Cortex of kidney (tissue), 1 donor: ENCODE measurements around the gene ALKBH6.
"Not testable (repeated sequence)": the region's sequence is repeated elsewhere in the genome, so short reads cannot be mapped to it uniquely, and the experiment has no call there.

Experiments used
- DNase-seq: peaks from one replicate; lab custom pipeline; 2025; lab: John Stamatoyannopoulos, UW

ALKBH6 gene

DNA sequence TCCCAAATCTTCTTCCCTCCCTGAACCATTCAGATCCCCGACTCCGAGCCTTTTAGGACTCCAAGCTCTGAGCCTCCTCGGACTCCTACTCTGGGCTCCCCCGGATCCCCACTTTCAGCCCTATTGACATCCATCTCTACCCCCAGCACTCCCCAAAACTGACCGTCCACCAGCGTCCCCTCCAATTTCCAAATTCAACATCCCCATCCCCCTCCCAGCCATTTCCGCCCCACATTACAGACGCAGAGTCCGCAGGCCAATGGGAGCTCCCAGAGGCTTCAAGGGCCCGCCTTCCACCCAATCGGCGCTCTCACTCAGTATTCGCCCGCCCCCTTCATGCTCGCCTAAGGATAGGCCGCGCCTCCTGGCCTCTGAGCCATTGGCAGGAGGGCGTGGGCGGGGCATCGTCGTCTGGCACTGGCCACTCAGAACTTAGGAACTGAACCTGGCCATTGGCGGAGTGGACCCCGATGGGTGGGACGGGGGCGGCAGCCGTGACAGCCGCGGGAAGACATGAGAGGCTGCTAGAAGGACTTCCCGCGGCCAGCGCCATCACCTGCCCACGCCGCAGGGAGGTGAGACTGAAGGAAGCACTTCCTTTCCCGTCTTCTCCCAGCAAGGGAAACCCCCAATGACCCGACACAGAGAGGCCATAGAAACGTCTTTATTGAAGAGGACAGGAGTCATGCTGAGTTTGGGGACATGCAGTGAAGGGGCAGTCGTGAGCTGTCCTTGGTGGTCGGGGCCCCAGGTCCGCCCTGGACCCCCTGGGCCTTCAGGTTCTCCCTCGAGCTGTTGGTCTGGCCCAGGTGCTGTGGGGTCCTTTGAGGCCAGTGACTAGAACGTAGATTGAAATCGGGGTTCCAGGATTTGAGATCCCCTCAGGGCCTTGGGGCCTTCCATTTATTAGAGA, at the start of gene ALKBH6:
Gene ALKBH6 (minus strand): TSS at position 202 of the 913 bp plus-strand sequence. CDS start 816 bp downstream, outside the sequence.
- DNase-seq: no peak

DNA sequence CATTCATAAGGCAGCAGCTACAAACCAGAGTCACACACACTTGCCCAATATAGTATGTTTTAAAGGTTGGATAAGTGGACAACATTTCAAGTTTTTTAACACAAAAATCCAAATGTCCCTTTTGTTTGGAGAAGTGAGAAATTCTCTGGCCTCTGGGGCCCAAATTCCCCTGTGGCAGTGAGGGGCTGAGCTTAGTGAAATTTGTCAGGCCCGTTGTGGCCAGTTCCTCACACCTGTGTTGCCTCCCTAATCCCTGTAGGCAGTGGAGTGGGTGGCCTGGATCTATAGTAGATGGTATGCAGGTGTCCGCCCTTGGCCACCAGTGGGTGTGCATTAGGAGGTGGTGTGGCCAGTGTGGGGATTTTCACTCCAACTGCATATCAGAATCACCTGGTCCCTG, 47.4 kb upstream of the ALKBH6 start:
- DNase-seq: no peak

DNA sequence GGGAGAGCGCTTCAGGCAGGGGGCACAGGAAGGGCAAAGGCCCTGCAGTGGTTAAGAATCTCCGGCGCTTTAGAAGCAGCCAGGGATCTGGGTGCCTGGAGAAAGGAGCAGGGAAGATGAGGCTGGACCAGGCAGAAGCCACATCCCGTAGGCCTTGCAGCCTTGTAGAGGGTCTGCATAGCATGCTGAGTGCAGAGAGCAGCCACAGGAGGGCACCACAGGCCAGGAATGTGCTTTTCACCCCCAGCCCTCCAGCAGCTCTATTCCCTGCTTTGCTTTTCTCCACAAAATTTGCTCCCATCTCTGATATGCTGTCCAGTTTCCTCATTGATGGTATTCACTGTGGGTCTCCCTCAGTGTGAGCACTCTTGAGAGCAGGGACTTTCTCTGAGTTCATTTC, 46.4 kb upstream of the ALKBH6 start:
- DNase-seq: no peak

DNA sequence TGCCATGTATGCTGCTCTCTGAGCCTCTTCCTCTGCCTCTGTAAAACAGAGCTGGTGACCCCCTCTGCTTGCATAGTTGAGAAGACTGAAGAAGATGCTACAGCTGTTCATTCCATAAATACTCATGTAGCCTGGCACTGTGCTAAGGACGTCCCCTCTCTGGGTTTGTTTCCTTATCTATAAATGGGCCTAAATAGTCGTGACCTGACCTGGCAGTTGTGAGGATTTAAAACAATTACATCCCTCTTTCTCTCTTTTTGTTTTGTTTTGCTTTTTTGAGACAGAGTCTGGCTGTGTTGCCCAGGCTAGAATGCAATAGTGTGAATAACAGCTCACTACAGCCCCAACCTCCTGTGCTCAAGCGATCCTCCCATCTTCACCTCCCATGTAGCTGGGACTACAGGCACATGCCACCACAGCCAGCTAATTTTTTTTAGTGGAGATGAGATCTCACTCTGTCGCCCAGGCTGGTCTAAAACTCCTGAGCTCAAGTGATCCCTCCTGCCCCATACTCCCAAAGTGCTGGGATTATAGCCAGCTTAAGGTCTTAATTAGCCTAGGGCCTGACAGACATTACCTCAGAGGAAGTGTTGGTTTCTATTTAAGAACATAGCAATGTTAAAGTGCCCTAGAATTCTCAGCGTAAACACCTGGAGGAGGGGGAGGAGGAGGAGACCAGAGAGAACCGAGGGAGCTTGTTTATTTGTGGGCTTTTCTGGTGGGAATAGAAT, 45.3 kb upstream of the ALKBH6 start:
- no peak for DNase-seq

DNA sequence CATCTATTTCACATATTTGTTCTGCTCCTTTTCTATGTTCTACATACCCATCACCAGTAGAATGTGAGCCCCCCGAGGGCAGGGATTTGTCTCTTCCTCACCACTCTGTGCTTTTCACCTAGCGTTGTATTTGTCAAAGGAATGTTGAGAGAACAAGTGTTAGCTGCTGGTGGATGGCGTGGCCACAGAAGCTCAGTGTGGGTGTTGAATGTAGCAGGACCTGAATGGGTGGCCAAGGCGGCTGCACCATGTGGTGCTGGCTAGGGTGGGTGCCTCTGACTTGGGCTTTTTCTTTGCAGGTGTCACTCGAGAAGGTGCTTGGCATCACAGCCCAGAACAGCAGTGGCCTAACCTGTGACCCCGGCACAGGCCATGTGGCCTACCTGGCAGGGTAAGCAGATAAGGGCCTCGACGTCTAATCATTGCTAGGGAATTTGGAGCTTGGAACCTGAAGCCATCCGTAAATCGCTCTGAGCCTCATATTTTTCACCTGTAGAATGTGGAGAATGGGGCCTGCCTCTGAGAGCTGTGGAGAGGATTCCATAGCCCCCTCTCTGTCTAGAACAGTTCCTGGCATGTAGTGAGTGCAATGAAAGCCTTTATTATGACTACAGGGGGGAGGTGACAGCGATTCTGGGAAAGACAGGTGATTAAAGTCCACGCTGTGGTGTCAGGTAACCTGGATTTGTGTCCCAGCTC, 44.6 kb upstream of the ALKBH6 start:
- DNase-seq: no peak

DNA sequence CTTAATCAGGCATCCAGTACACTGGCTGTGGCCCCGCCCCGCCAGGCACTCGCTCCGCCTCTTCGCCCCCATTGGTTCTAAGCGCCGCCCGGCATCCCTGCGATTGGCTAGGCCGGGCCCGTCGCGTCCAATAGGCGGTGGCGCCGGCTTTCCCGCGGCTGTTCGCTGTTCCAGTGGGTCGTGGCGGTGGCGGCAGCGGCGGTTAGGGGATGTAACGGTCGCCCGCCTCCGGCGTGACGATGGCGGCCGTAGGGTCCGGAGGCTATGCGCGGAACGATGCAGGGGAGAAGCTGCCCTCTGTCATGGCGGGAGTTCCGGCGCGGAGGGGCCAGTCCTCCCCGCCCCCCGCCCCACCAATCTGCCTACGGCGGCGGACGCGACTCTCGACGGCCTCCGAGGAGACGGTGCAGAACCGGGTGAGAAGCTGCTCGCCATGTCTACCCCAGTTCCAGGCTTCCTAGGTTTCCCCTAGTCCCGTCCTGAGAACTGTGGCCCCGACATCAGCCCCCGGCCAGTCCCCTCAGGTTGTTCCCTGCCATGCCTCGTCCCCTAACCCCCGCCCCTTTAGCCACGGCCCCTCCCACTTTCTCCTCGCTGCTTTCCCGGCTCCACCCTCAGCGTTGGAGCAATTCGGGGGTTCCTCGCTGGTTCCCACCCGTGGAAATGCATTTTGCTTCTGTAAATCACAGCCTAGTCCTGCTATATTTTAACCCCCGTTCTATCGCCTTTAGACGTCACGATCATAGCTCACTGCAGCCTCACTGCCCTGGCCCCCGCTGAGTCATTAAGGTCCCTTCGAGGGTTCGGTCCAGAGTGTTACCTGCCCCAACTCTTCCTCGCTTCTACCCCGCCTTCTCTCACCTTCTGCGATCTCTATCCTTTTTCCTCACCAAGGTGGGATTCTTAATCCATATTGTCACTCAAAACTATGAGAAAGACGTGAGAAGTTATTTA, 41.0 kb upstream of the ALKBH6 start, which contains the start of gene WDR62:
Gene WDR62 (plus strand): TSS at position 165 of the 954 bp plus-strand sequence. CDS start 75 bp downstream, at position 240.
- DNase-seq: peak; percentile 96

DNA sequence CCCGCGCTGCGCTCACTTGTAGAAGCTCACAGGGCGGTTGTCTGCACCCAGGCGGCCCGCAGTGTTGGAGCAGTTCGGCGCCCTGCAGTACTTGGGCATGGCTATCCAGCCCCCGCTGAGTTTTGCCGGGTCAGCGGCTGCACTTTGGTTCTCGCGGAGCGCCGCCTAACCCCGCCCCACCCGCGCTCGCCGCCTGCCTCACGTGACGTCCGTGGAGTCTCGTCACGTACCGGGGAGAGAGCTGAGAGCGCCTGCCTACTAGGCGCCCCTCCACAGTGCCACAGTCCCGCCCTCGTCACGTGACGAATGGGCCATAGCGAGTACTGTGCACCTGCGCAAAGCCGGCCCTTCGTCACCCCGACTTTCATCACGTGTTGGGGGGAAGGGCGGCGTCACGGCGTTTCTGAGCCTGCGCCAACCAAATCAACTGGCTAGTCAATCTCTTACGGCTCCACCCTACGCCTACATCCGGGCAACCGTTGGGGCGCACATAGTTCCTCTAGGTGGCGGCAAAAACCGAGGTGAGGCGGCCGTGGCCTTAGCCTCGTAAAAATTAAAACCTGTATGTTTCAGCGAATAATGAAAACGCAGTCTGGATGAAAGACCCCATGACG, 40.2 kb upstream of the ALKBH6 start, which contains the start of gene THAP8:
Gene THAP8 (minus strand): TSS at position 167 of the 614 bp plus-strand sequence. CDS start 68 bp downstream, at position 99.
- DNase-seq: peak; percentile 99

DNA sequence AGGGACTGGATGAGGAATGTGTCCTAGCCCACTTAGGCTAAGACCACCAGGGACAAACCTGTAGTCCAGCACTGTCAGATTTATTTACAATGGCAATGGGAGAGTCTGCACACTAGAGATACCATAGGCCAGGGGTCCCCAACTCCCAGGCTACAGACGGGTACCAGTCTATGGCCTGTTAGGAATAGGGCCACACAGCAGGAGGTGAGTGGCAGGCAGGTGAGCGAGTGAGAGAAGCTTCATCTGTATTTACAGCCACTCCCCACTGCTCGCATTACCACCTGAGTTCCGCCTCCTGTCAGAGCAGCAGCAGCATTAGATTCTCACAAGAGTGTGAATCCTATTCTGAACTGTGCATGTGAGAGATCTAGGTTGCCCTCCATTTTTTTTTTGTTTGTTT, 37.6 kb upstream of the ALKBH6 start:
- no peak for DNase-seq

DNA sequence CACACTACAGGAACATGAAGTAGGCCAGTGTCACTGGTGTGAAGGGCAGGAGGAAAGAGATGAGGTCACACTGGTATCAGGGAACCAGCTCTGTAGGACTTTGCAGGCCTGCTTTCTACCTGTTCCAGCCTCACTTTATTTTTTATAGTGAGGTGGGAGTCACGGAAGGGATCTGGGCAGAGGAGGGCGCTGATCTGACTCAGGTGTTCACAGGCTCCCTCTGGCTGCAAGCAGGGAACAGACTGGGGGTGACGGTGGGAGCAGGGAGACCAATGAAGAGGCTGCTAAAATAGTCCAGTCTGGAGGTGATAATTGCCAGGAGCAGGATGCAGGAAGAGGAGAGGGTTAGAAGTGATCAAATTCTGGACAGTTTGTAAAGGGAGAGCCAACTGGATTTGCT, 37.2 kb upstream of the ALKBH6 start:
- no peak for DNase-seq

DNA sequence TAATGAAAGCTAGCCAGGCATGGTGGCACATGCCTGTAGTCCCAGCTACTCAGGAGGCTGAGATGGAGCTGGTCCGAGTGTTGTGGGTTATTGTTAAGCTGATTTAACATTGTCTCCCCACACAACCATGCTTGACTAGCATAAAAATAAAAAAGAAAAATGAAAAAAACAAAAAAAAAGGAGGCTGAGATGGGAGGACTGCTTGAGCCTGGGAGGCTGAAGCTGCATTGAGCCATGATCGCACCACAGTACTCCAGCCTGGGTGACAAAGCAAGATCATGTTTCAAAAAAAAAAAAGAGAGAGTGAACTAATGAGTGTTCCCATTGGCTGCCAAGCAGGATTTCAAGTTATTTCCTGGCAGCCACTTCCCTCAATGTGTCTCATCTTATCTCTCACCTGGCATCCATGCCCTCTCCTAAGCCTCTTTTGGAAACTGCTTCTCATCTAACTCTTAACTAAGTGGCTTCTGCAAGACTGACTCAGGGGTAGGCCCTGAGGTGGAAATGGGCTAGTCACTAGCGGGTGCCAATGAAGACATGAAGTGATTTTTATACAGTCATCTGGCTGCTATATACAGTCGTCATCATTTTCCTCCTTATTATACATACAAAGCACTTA, 35.2 kb upstream of the ALKBH6 start:
- no peak for DNase-seq

DNA sequence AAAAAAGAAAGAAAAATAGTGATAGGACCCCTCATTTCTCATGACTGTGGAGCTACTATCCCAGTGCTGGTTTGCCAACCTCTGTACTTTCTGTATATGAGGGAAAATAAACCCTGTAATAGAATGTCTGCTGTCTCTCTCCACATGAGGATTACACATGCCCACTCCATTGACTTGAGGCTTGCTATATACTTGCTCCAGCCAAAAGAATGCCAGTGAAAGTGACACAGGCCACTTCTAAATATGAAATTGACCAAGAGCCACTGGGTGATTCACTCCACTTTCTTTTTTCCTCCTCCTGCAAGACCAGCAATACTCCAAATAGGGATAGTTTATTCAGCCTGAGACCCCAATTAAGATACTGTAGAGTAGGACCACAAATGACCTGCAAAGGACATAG, 33.8 kb upstream of the ALKBH6 start:
- DNase-seq: no peak

DNA sequence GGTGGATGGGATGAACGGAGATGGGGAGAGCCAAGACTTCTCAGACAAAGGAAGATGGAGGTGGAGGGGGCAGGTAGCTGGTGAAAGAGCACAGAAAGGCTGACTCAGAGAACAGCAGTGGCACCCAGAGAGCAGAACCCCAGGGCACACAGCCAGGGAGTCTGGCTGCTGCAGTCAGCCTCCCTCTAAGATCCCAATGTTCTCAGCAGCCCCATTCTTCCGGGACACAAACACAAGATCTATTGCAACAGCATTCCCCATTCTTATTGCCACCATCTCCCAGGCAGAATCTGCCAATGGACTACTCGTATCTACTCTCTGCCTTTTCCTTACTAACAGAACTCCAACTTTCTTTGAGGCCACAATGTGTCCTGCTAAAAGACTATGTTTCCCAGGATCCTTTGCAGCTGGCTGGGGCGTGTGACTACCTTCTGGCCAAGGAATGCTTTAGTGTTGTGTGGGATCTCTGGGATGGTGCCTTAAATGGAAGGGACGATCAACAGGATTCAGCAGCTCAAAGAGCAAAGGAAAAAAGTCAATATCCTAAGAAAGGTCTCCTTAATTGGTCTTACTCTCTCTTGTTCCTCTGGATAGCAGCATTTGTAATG, 32.5 kb upstream of the ALKBH6 start:
- no peak for DNase-seq

DNA sequence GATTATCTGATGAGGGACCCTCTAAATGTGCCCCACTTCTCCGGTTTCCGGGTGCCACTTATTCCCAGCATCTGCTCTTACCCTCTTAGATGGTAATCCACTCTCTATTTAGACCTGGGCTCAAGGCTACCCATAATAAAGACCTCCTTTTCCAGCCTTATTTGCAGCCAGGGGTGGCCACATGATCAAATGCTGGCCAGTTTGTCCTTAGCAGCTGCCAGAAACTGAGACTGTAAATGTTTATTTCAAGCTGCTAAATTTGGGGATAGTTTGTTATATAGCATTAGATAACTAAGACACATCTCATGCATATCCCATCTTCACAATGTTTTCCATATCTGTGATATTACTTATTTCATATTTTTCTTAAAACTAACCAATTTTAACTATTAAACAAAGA, 29.9 kb upstream of the ALKBH6 start:
- no peak for DNase-seq

DNA sequence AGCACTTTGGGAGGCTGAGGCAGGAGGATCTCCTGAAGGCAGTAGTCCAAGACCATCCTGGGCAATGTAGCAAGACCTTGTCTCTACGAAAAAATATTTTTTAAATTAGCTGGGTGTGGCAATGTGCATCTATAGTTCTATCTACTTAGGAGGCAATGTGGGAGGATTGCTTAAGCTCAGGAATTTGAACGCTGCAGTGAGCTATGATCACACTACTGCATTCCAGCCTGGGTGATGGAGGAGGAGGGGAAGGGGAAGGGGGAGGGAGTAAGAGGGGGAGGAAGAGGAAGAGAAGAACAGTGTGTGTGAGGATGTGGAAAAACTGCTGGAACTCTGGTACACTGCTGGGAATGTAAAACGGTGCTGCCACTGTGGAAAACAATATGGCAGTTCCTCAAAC, 27.8 kb upstream of the ALKBH6 start:
- DNase-seq: no peak

DNA sequence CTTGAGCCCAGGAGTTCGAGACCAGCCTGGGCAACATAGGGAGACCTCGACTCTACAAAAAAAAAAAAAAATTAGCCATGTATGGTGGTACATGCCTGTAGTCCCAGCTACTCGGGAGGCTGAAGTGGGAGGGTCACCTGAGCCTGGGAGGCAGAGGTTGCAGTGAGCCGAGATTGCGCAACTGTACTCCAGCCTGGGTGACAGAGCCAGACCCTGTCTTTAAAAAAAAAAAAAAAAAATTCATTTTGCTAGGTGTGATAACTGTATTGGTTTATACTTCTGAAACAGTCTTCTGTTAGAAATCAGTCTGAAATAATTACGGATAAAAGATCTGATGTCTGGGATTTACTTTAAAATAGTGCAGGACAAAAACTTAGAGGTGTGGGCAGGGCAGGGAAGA, 27.1 kb upstream of the ALKBH6 start:
- not testable (repeated sequence) for DNase-seq

DNA sequence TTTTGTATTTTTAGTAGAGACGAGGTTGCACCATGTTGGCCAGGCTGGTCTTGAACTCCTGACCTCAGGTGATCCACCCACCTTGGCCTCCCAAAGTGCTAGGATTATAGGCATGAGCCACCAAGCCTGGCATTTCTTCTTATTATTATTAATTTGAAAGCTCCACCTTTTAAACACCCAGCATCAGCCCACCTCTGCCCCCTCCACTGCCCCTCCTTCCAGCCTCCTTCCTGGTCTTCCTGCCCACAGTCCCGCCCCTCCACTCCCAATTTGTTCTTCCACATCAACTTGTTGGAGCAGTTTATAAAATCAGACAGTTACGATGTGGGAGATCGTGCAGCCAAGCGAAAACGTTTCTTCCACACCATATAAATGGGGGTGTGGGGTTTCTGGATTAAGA, 26.5 kb upstream of the ALKBH6 start:
- DNase-seq: no peak

DNA sequence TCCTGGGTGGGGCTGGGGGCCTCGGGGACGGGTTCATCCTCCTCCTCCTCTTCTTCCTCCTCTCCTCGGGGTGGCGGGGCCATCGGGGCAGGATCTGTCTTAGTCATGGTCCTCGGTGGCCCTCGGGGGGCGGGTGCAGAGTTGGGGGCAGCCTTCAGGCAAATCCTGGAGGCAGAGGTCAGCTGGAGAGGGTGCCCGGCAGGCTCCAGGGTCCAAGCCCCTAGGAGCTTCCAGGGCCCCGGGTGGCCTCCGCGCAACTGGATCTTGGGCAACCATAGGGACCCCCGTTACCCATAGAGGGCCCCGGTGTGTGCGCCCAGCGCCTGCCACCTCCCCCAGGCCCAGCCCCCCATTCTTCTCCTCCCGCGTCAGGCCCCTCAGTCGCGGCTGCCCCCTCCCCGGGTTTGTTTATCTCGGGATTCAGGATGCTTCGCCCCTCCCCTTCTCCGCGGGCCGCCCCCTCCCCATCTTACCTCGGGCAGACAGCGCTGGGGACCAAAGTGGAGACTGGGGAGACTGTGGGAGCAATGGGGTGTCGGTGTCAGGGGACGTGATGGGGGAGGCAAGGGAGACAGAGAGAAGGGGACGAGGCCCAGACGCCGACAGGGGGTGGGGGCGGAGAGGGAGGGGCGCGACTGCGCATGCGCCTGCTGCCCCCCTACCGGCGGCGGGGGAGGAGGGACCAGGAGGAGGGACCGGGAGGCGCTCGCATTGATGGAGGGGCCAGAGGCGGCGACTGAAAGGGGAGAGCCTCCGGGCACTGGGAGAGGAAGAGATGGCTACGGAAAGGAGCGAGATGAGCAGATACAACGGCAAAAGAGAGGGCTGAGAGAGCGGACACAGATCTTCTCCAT, 18.5 kb upstream of the ALKBH6 start, which contains the start of gene CLIP3:
Gene CLIP3 (minus strand): TSS at position 623 of the 854 bp plus-strand sequence. CDS start 516 bp downstream, at position 107.
- DNase-seq: no peak

DNA sequence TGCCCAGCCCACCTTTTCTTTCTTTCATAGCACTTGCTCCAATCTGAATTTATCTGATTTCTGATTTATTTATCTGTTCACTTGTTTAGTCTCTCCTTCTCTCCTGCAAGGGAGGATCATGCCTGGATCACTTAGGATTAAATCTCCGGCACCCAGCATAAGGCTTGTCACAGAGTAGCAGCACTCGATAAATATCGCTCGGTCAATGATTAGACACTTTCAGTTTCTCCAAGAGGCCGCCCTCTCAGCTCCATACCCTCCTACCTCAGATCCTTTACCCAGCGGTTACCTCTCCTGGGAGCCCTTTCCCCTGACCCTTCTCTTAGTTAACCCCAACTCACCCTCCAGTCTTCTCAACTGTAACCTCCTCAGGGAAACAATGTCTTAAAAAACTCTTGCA, 17.3 kb upstream of the ALKBH6 start:
- DNase-seq: no peak
